ENCODE data around the gene SHISA6. TPM values are rescaled to one million over a fixed set of nuclear protein-coding genes. Genes with fewer than 3 reads are reported as not detected.

Gene SHISA6
- total RNA-seq, 1 donor from 2014 or later: 3.3 TPM

DNA sequence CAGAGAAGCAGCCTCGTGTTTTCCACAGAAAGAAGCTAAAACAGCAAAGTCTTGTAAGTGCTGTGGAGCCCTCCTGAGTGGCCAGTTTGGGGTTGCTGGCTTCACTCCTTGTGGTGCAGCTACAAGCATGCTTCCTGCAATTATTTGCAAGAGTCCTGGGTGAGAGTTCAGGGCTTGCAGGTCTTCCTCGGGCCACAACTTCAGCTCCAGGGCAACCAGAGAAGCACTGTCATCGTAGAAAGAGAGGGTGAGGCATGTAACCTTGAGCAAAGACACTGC, 37.9 kb downstream of the SHISA6 start:
- H3F3A ChIP-seq (ENCODE audit: low read depth): no peaks in the 10 kb centered on the region
- peaks cover 6% of the 10 kb centered on the region for H3K27me3 Mint-ChIP-seq (ENCODE audit: insufficient read depth, low read depth)
- H3K4me1 Mint-ChIP-seq: peaks cover 3% of the 10 kb centered on the region

DNA sequence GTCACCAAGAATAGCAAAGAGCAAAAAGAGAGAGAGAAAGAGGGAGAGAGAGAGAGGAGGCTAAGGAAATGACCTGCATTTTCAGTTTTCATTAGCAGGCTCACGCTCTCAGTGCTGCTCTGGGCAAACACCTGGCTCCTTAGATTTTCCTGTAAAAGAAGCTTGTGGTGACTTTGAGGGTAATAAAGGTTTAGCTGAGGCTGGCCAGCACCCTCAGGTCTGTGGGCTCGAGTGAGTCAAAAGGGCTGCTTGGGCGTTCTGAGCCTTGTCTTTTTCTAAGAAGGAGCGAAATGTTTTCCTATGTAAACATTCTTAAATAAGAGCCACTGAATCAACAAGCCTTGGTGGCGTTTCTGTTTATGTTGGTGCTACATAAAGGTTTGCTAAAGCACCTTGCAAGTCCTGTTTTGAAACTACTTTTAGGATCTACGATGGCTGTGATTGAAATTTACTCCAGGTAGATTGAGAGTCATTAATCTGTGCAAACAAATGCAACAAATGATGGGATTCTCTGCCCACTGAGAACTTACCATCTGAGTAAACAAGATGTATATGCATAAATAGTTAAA, 38.8 kb downstream of the SHISA6 start:
- Mint-ChIP-seq H3K36me3 (no peaks in the 10 kb centered on the region), H3K4me1 (peaks cover 3% of the 10 kb centered on the region), H3K4me3 (no peak overlapping the region), H3K27ac (no peak overlapping the region), H3K9me3 (peaks cover 9% of the 10 kb centered on the region), H3K27me3 (ENCODE audit: insufficient read depth, low read depth) (peaks cover 8% of the 10 kb centered on the region)
- no peak overlapping the region for H2AFZ ChIP-seq (replicated peaks)
- H3K27me3 ChIP-seq: no peaks in the 10 kb centered on the region
- H3F3A ChIP-seq (ENCODE audit: low read depth): no peaks in the 10 kb centered on the region
- no peaks in the 10 kb centered on the region for H4K20me1 ChIP-seq (ENCODE audit: low read depth)
- H3K4me1 ChIP-seq: peaks cover 5% of the 10 kb centered on the region
- H3K9me3 ChIP-seq (ENCODE audit: low read depth): no peaks in the 10 kb centered on the region
- no peaks in the 10 kb centered on the region for H3K36me3 ChIP-seq
- H3K4me2 ChIP-seq: no peak overlapping the region
- no peak for DNase-seq (ENCODE audit: low spot score)
- TF ChIP-seq, protein P1, sequence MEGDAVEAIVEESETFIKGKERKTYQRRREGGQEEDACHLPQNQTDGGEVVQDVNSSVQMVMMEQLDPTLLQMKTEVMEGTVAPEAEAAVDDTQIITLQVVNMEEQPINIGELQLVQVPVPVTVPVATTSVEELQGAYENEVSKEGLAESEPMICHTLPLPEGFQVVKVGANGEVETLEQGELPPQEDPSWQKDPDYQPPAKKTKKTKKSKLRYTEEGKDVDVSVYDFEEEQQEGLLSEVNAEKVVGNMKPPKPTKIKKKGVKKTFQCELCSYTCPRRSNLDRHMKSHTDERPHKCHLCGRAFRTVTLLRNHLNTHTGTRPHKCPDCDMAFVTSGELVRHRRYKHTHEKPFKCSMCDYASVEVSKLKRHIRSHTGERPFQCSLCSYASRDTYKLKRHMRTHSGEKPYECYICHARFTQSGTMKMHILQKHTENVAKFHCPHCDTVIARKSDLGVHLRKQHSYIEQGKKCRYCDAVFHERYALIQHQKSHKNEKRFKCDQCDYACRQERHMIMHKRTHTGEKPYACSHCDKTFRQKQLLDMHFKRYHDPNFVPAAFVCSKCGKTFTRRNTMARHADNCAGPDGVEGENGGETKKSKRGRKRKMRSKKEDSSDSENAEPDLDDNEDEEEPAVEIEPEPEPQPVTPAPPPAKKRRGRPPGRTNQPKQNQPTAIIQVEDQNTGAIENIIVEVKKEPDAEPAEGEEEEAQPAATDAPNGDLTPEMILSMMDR (IDR thresholded peaks at IDR 0.05): no peak
- TF ChIP-seq EZH2phosphoT487 (IDR thresholded peaks at IDR 0.05) (no peak), EZH2 (IDR thresholded peaks at IDR 0.05) (no peak)
- H3K9ac ChIP-seq: no peak overlapping the region
- no peak overlapping the region for H3K27ac ChIP-seq
- H3K4me3 ChIP-seq: no peak overlapping the region
- H3K79me2 ChIP-seq (ENCODE audit: low read depth): no peaks in the 10 kb centered on the region

More for the DNA sequence above, 37.9 kb downstream of the SHISA6 start:
- TF ChIP-seq EZH2 (IDR thresholded peaks at IDR 0.05) (no peak), EZH2phosphoT487 (IDR thresholded peaks at IDR 0.05) (no peak)
- TF ChIP-seq, protein P1 (IDR thresholded peaks at IDR 0.05): no peak
- Histone ChIP-seq H3K9ac (no peak overlapping the region), H4K20me1 (ENCODE audit: low read depth) (no peaks in the 10 kb centered on the region), H3K4me2 (peak overlapping the region; percentile 21), H3K36me3 (no peaks in the 10 kb centered on the region), H3K4me3 (no peak overlapping the region), H2AFZ (replicated peaks) (no peak overlapping the region), H3K27me3 (no peaks in the 10 kb centered on the region), H3K4me1 (peaks cover 5% of the 10 kb centered on the region), H3K9me3 (ENCODE audit: low read depth) (no peaks in the 10 kb centered on the region), H3K27ac (no peak overlapping the region), H3K79me2 (ENCODE audit: low read depth) (no peaks in the 10 kb centered on the region)
- Mint-ChIP-seq H3K9me3 (peaks cover 9% of the 10 kb centered on the region), H3K27ac (no peak overlapping the region), H3K36me3 (no peaks in the 10 kb centered on the region), H3K4me3 (no peak overlapping the region)
- DNase-seq (ENCODE audit: low spot score): no peak

DNA sequence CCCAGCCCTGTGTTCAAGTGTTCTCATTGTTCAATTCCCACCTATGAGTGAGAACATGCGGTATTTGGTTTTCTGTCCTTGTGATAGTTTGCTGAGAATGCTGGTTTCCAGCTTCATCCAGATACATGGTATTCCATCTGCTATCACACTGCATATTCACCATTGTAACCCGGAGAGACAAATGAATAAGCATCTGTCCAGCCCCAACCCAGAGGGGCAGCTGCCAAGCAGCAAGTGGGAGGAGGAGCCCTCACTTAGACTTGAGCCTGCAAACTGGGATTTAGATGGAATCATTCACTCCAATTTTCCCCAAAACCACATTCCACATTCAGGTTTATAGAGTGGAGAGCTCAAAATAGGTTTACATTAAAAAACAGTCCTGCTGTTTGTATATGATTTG, 41.6 kb downstream of the SHISA6 start:
- DNase-seq (ENCODE audit: low spot score): no peak

DNA sequence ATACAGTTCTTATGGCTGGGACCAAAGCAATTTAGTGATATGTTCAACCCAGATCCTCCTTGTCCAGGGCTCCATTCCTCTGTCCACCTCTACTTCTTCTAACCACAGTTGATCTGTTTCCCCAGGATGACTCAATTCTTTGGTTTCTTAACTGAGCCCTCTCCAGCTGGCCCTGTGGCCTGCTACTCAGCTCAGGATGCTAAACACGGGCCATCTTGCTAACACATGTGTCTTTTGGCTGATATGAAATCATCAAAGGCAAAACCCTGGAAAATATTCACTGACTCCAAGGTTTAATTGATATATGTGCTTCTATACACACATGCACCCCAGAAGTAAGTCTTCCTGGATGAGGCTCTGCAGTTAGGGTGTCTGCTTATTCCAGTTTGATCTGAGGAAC, 43.8 kb downstream of the SHISA6 start:
- no peaks in the 10 kb centered on the region for H3K36me3 ChIP-seq
- Mint-ChIP-seq H3K4me1 (no peaks in the 10 kb centered on the region), H3K4me3 (no peak overlapping the region), H3K9me3 (peaks cover 9% of the 10 kb centered on the region), H3K36me3 (no peaks in the 10 kb centered on the region), H3K27me3 (ENCODE audit: insufficient read depth, low read depth) (peaks cover 6% of the 10 kb centered on the region), H3K27ac (no peak overlapping the region)
- H3F3A ChIP-seq (ENCODE audit: low read depth): no peaks in the 10 kb centered on the region
- H3K27ac ChIP-seq: no peak overlapping the region
- no peak overlapping the region for H3K4me2 ChIP-seq
- H3K27me3 ChIP-seq: no peaks in the 10 kb centered on the region
- no peaks in the 10 kb centered on the region for H3K4me1 ChIP-seq
- no peak overlapping the region for H3K4me3 ChIP-seq
- no peaks in the 10 kb centered on the region for H4K20me1 ChIP-seq (ENCODE audit: low read depth)
- no peaks in the 10 kb centered on the region for H3K9me3 ChIP-seq (ENCODE audit: low read depth)
- no peak for TF ChIP-seq EZH2 (IDR thresholded peaks at IDR 0.05)
- TF ChIP-seq, protein P1 (IDR thresholded peaks at IDR 0.05): no peak
- no peak for TF ChIP-seq EZH2phosphoT487 (IDR thresholded peaks at IDR 0.05)
- DNase-seq (ENCODE audit: low spot score): no peak
- H2AFZ ChIP-seq (replicated peaks): no peak overlapping the region
- H3K79me2 ChIP-seq (ENCODE audit: low read depth): no peaks in the 10 kb centered on the region
- no peak overlapping the region for H3K9ac ChIP-seq

More for the DNA sequence above, 41.6 kb downstream of the SHISA6 start:
- H3K4me3 Mint-ChIP-seq: no peak overlapping the region
- Histone ChIP-seq H3K4me3 (no peak overlapping the region), H3K36me3 (no peaks in the 10 kb centered on the region), H3K79me2 (ENCODE audit: low read depth) (no peaks in the 10 kb centered on the region), H3K27me3 (no peaks in the 10 kb centered on the region), H3K9ac (no peak overlapping the region), H4K20me1 (ENCODE audit: low read depth) (no peaks in the 10 kb centered on the region), H3K27ac (no peak overlapping the region), H3K9me3 (ENCODE audit: low read depth) (no peaks in the 10 kb centered on the region), H3K4me2 (no peak overlapping the region), H3K4me1 (peaks cover 5% of the 10 kb centered on the region), H3F3A (ENCODE audit: low read depth) (no peaks in the 10 kb centered on the region), H2AFZ (replicated peaks) (no peak overlapping the region)
- H3K27ac Mint-ChIP-seq: no peak overlapping the region
- H3K36me3 Mint-ChIP-seq: no peaks in the 10 kb centered on the region
- peaks cover 9% of the 10 kb centered on the region for H3K9me3 Mint-ChIP-seq
- peaks cover 3% of the 10 kb centered on the region for H3K4me1 Mint-ChIP-seq
- peaks cover 8% of the 10 kb centered on the region for H3K27me3 Mint-ChIP-seq (ENCODE audit: insufficient read depth, low read depth)
- no peak for TF ChIP-seq EZH2phosphoT487 (IDR thresholded peaks at IDR 0.05)
